Dermis microvascular lymphatic vessel endothelial cell (primary cell): ENCODE data around the gene GIMAP2. TPM values are rescaled to one million over a fixed set of nuclear protein-coding genes. Genes with fewer than 3 reads are reported as not detected.

ENCODE experiments used
- DNase-seq, 2 donors: peaks; one replicate each; pipeline versions ENCODE4 v3.0.0 to v3.0.0-alpha.2; 2010; ENCODE audit warnings: low read depth in 2 of 2
- total RNA-seq: library from RNA; depleted of rRNA; stranded (reverse); fragments of >200 nt; gene quantifications from 2 replicates; pipeline ENCODE4 v1.2.1, GENCODE V29; 2014

GIMAP2 gene
- total RNA-seq, 1 donor from 2014 or later: 34.0 TPM

GRCh38 chr7:150732786-150733481 is 47.4 kb downstream of the GIMAP2 start:
- DNase-seq: no peak

GRCh38 chr7:150733482-150734095 is 48.1 kb downstream of the GIMAP2 start:
- no peak for DNase-seq

- DNase-seq: no peak
Observed at GRCh38 chr7:150734254-150734653, 48.7 kb downstream of the GIMAP2 start.

DNA sequence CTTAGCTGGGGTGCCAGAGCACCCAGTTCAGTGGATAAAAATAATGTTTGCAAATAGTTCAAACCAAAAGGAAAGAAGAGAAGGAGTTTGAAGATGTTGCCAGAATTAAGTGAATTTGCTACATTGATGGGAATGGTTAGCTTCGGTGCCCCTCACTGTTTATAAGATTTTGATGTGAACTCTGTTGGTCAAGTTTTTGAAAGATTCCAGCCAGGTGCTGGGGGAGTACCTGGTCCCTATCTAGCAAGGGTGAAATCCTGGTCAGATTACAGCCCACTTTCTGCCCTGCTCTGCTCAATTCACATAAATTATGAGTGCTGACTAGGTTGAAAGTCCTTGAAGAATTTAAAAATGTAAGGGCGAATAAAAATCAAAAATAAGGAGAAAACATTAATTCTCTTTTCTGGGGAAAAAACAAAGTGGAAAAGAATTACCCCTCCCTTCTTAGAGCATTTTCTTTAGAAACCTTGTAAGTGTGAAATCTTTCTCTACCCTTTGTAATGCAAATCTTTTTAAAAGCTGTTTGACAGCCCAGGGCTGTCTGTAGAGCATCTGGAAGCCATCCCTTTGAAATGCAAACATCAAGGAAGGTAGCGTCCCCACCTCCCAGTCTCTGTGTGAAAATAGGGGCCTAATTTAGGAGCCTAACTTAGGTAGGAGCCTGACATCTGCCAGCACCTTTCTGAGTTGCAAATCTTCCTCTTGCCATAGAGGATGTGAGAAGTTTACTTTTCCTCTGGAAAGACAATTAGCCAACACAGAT is 50.3 kb downstream of the GIMAP2 start:
- no peak for DNase-seq

DNA sequence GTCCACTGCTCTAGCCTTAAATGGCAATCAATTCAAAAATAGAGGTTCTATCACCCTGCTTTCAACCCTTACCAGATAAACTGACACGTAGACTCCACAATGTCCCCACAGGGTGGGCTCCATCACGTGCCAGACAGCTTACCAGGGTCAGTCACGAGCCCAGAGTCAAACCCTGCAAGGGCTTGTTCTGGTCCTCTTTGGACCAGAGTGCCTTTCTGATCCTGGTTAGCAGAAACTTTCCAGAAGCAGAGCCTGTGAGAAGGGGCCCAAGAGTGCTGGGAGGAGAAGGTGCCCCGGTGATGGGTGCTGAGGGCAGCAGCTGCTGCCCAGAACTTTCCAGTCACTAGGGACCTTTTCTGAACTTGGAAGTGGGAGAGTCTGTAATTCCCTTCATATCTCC is 51.4 kb downstream of the GIMAP2 start:
- DNase-seq: no peak

GRCh38 chr7:150737265-150738055 is 52.0 kb downstream of the GIMAP2 start, which contains the start of gene GIMAP5:
Gene GIMAP5, plus strand, starts transcription at chr7:150737418. Its CDS starts 3,467 bp downstream, at chr7:150740885.
- DNase-seq: peak; percentile 60 to 67

DNA sequence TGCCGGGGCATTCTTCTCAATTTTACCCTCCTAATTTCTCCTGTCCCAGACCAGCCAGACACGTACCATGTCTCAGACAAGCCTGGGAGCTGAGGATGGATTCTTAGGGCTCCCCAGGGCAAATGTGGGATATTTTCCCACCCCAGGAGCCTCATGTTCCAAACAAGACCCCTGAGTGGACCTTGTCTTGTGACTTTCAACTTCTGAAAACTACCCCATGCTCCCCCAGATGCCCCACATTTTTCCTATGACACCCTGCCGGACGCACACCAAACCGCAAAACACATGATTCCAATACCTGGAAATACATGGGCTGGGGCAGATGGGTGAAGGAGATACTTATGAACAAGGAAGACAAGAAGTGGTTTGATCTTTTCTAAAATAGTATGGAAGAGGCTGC is 52.6 kb downstream of the GIMAP2 start:
- DNase-seq: peak in 1 of 2 donors; percentile 47

DNA sequence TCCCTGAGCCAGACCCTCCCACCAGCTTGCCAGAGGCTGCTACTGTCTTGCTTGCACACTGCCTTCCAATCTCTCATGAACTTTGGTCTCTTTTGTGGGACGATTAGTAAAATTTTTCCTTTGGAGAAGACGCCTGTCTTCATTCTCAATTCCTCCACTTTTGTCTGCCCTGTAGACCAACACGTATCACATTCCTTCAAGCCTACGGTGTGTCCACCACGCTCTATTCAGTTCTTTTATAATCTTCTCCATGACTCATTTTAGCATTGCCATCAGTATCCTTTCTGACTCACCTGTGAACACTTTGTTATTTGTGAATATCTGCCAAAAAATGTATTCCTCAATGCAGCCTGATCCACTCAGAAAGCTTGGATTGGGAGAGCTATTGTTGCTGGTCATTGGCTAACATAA is 53.1 kb downstream of the GIMAP2 start:
- peak; percentile 89 to 93 for DNase-seq

DNA sequence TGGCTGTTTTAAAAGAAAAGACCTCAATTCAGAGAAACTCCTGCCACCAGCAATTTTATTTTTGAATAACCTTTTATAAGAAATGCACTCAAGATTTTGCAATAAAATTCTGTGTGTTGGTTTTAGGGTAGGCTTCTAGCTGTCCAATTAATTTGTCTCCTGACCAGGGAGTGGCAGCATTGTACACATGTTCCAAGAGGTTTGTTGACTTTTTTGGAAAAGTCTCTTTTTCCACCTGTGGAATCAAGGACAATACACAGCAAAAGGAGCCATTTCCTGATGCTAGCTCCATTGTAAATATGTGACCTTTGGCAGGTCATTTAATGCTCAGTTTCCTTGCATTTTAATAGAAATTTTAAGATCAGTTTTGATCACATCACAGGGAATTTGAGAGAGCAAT is 53.5 kb downstream of the GIMAP2 start:
- no peak for DNase-seq

DNA sequence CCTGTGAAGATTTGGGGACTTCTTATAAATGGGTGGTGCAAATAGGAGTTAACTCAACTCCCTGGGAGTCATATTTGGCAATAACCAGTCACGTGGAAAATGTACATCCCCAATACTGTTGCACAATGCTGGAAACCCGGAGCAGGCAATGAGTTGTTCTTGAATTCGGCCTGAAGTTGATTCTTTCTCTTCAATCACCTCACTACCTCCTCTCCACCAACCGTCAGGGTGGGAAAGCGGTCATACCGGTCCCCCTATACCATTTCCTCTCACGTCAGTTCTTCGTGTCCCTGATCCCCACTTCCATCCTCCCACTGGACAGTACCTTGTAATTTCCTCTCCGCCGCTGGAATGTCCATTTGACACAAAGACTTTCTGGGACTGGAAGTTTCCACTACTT is 54.5 kb downstream of the GIMAP2 start:
- DNase-seq: peak; percentile 39 to 50

DNA sequence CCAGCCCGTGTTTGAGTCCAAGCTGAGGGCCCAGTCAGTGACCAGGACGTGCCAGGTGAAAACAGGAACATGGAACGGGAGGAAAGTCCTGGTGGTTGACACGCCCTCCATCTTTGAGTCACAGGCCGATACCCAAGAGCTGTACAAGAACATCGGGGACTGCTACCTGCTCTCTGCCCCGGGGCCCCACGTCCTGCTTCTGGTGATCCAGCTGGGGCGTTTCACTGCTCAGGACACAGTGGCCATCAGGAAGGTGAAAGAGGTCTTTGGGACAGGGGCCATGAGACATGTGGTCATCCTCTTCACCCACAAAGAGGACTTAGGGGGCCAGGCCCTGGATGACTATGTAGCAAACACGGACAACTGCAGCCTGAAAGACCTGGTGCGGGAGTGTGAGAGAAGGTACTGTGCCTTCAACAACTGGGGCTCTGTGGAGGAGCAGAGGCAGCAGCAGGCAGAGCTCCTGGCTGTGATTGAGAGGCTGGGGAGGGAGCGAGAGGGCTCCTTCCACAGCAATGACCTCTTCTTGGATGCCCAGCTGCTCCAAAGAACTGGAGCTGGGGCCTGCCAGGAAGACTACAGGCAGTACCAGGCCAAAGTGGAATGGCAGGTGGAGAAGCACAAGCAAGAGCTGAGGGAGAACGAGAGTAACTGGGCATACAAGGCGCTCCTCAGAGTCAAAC is 56.9 kb downstream of the GIMAP2 start:
- DNase-seq: no peak

Other genes starting within 250 kb of the GIMAP2 start
- 103 and 157 TPM in 2 replicates for gene GIMAP8, start 235.1 kb upstream of the GIMAP2 start, total RNA-seq
- 64.4 and 108 TPM in 2 replicates for gene GIMAP7, start 170.8 kb upstream of the GIMAP2 start, total RNA-seq
- 169 and 262 TPM in 2 replicates for gene GIMAP4, start 118.3 kb upstream of the GIMAP2 start, total RNA-seq
- 169 and 251 TPM in 2 replicates for gene GIMAP6, start 53.3 kb upstream of the GIMAP2 start, total RNA-seq
- 13.0 and 24.5 TPM in 2 replicates for gene GIMAP1, start 30.9 kb downstream of the GIMAP2 start, total RNA-seq
- 255 and 501 TPM in 2 replicates for gene GIMAP5, start 51.7 kb downstream of the GIMAP2 start, total RNA-seq
- gene TMEM176B, start 114.7 kb downstream of the GIMAP2 start, total RNA-seq: not detected in 2 replicates
- gene TMEM176A, start 115.1 kb downstream of the GIMAP2 start, total RNA-seq: not detected in 2 replicates
- gene AOC1, start 166.8 kb downstream of the GIMAP2 start, total RNA-seq: not detected in 2 replicates